Adrenal gland (tissue), 12 donors: ENCODE measurements around the gene VWA8. TPM values are rescaled to one million over a fixed set of nuclear protein-coding genes. Genes with fewer than 3 reads are reported as not detected.
A peak's percentile ranks its signal among the peaks of the same experiment; 100 is the strongest.

Source experiments
- DNase-seq, 7 donors: peaks; one replicate each; pipeline ENCODE4 v3.0.0-alpha.2; 2019 to 2020
- H3K27ac ChIP-seq, 5 donors: fragments of 200-600 bp; sonication (generic) in 4 of 5; 1 replicate in 3 of 5; 2 replicates in 2 of 5; pipeline versions ENCODE4 v1.5.1 to v1.8.0; 2016 to 2020; ENCODE audit warnings: mild to moderate bottlenecking in 1 of 5
- H3K27me3 ChIP-seq: fragments of 200-600 bp; 2 replicates; pipeline ENCODE4 v1.8.0; 2021
- H3K36me3 ChIP-seq, 2 donors: fragments of 200-600 bp; replicated peaks in 1 of 2; 1 replicate in 1 of 2; 2 replicates in 1 of 2; pipeline versions ENCODE4 v1.5.1 to v1.8.0; 2018 to 2022
- H3K4me1 ChIP-seq, 2 donors: fragments of 200-600 bp; replicated peaks in 1 of 2; 1 replicate in 1 of 2; 2 replicates in 1 of 2; pipeline versions ENCODE4 v1.5.1 to v1.8.0; 2018 to 2021
- H3K4me3 ChIP-seq, 4 donors: fragments of 200-600 bp; sonication (generic) in 3 of 4; one replicate each; pipeline ENCODE4 v1.5.1; 2016 to 2018
- H3K9me3 ChIP-seq, 3 donors: fragments of 200-600 bp; sonication (generic) in 1 of 3; replicated peaks in 1 of 3; 1 replicate in 2 of 3; 2 replicates in 1 of 3; pipeline versions ENCODE4 v1.5.1 to v1.8.0; 2016 to 2021
- CTCF ChIP-seq, 6 experiments: fragments of 450-650 bp in 4 of 6; fragments of 200-600 bp in 2 of 6; sonication (generic) in 1 of 6; IDR thresholded peaks; 1 replicate in 5 of 6; 2 replicates in 1 of 6; pipeline versions ENCODE4 v1.5.1 to v1.8.0; 2016 to 2021; ENCODE audit warnings: antibody characterized with exemption in 6 of 6, mild to moderate bottlenecking in 2 of 6, moderate library complexity in 1 of 6
- POLR2A ChIP-seq, 2 donors: fragments of 450-650 bp; IDR thresholded peaks; one replicate each; pipeline ENCODE4 v1.6.1; 2017; ENCODE audit warnings: antibody characterized with exemption in 2 of 2, mild to moderate bottlenecking in 2 of 2, moderate library complexity in 1 of 2
- WGBS, 4 donors: extraction: QIAGEN DNeasy Blood & Tissue Kit in 2 of 4; methylation state at CpG; one replicate each; pipeline versions ENCODE4 v1.1.5 to v1.1.7; 2013 to 2017; 5-methylcytosine and 5-hydroxymethylcytosine counted together
- intact Hi-C, 2 donors: fragments of 100-400 bp; cut with DNase I; formaldehyde crosslinking; loops; one replicate each; pipeline versions ENCODE4 v1.14.1 to v1.15.0; 2022 to 2023
- polyA plus RNA-seq, 3 donors: library from polyadenylated mRNA; stranded (reverse); fragments of 200-250 nt in 2 of 3; fragments of 350-450 nt in 1 of 3; fragmentation: Illumina TruSeq in 1 of 3; extraction: RNeasy Lipid Tissue Mini Kit (QIAGEN cat#74804) in 1 of 3; gene quantifications; one replicate each; pipeline ENCODE4 v1.2.3, GENCODE V29; 2013 to 2014
- total RNA-seq, 9 donors: library from RNA; depleted of rRNA in 4 of 9; stranded (reverse); fragments of >200 nt in 4 of 9; fragments of 120-200 nt in 1 of 9; fragmentation: NEBNext Ultra II Directional in 1 of 9; extraction: Animal tissue kit (Norgen Biotek cat#: 25700) in 1 of 9; gene quantifications; one replicate each; pipeline versions ENCODE4 v1.1.0 to v1.2.4, GENCODE V29; 2013 to 2023
- donor health status: healthy with polysubstance abuse.
- donor health status: Bipolar disorder and iron deficiency.
- donor health status: DM: yes; HTN: yes; CAD: no.
- donor health status: DM: no; HTN: no; CAD: no.
- donor health status: DM: no; HTN: no; CAD: no.
- donor health status: DM: yes; HTN: yes; CAD: no.

The VWA8 gene
- total and polyA plus RNA-seq, 12 donors, result 8.1 to 45.4 (median 31.4) TPM

- TF ChIP-seq CTCF (IDR thresholded peaks at IDR 0.05) (no peak), POLR2A (IDR thresholded peaks at IDR 0.05) (no peak)
- H3K27ac ChIP-seq, result no peak overlapping the region
- DNase-seq, result peak in 1 of 7 donors; percentile 23
- intact Hi-C loops, result no loop called here
- no peaks in the 10 kb centered on the region for H3K9me3 ChIP-seq
- H3K36me3 ChIP-seq, result no peaks in the 10 kb centered on the region
- peaks cover 0 to 22% of the 10 kb centered on the region in 2 donors for H3K4me1 ChIP-seq
- no peak overlapping the region for H3K4me3 ChIP-seq
- H3K27me3 ChIP-seq, result no peaks in the 10 kb centered on the region
- 48 to 57% (median 53%) methylated on average over 1 of the region's 1 CpG for WGBS, 4 donors
These were observed 178.8 kb downstream of the VWA8 start for GRCh38 chr13:41782086-41782485.

- intact Hi-C loops, result no loop called here
- Histone ChIP-seq H3K27ac (no peak overlapping the region), H3K9me3 (no peaks in the 10 kb centered on the region), H3K4me1 (peaks cover 0 to 22% of the 10 kb centered on the region in 2 donors), H3K4me3 (no peak overlapping the region), H3K27me3 (no peaks in the 10 kb centered on the region), H3K36me3 (no peaks in the 10 kb centered on the region)
- DNase-seq, result peak in 3 of 7 donors; percentile 19 to 33 (median 28)
- TF ChIP-seq CTCF (IDR thresholded peaks at IDR 0.05) (no peak), POLR2A (IDR thresholded peaks at IDR 0.05) (no peak)
- 78 to 86% (median 83%) methylated on average over 5 of the region's 5 CpGs for WGBS, 4 donors
These were observed 179.9 kb downstream of the VWA8 start for GRCh38 chr13:41780715-41781706.

GRCh38 chr13:41775251-41775650 is 185.7 kb downstream of the VWA8 start:
- H3K27ac ChIP-seq, result peak overlapping the region in 1 of 5 donors; percentile 2
- intact Hi-C loops, result no loop called here
- no peak overlapping the region for H3K4me3 ChIP-seq
- DNase-seq, result no peak
- TF ChIP-seq POLR2A (IDR thresholded peaks at IDR 0.05) (no peak), CTCF (IDR thresholded peaks at IDR 0.05) (no peak)
- 72 to 97% (median 89%) methylated on average over 2 of the region's 2 CpGs for WGBS, 4 donors
- no peaks in the 10 kb centered on the region for H3K4me1 ChIP-seq
- H3K36me3 ChIP-seq, result no peaks in the 10 kb centered on the region
- H3K9me3 ChIP-seq, result no peaks in the 10 kb centered on the region
- no peaks in the 10 kb centered on the region for H3K27me3 ChIP-seq

GRCh38 chr13:41774605-41775218 is 186.2 kb downstream of the VWA8 start:
- no peak for DNase-seq
- H3K27ac ChIP-seq, result no peak overlapping the region
- intact Hi-C loops, result no loop called here
- no peak overlapping the region for H3K4me3 ChIP-seq
- no peaks in the 10 kb centered on the region for H3K4me1 ChIP-seq
- H3K27me3 ChIP-seq, result no peaks in the 10 kb centered on the region
- no peaks in the 10 kb centered on the region for H3K9me3 ChIP-seq
- no peaks in the 10 kb centered on the region for H3K36me3 ChIP-seq
- TF ChIP-seq POLR2A (IDR thresholded peaks at IDR 0.05) (no peak), CTCF (IDR thresholded peaks at IDR 0.05) (no peak)
